Breast epithelium (tissue), 4 donors: ENCODE measurements around the gene RAB32. TPM values are rescaled to one million over a fixed set of nuclear protein-coding genes. Genes with fewer than 3 reads are reported as not detected.

Experiments used
- DNase-seq, 2 donors: peaks; one replicate each; pipeline ENCODE4 v3.0.0-alpha.2; 2019; ENCODE audit warnings: low spot score in 2 of 2
- H3K27ac ChIP-seq, 2 donors: fragments of 200-600 bp; sonication (generic) in 1 of 2; one replicate each; pipeline ENCODE4 v1.5.1; 2016 to 2019; ENCODE audit warnings: mild to moderate bottlenecking in 1 of 2
- H3K27me3 ChIP-seq, 2 donors: fragments of 200-600 bp; sonication (generic) in 1 of 2; one replicate each; pipeline versions ENCODE4 v1.5.1 to v1.6.0; 2017 to 2019; ENCODE audit warnings: control low read depth in 1 of 2, mild to moderate bottlenecking in 1 of 2
- H3K36me3 ChIP-seq: fragments of 200-600 bp; one replicate; pipeline ENCODE4 v1.5.1; 2019
- H3K4me1 ChIP-seq, 2 donors: fragments of 200-600 bp; sonication (generic); one replicate each; pipeline ENCODE4 v1.5.1; 2016 to 2019; ENCODE audit warnings: control low read depth in 1 of 2
- H3K4me3 ChIP-seq, 3 donors: fragments of 200-600 bp; sonication (generic); 1 replicate in 2 of 3; 2 replicates in 1 of 3; pipeline ENCODE4 v1.5.1; 2016 to 2019; ENCODE audit warnings: mild to moderate bottlenecking in 3 of 3, moderate library complexity in 2 of 3
- H3K9me3 ChIP-seq, 2 donors: fragments of 200-600 bp; sonication (generic) in 1 of 2; one replicate each; pipeline ENCODE4 v1.5.1; 2016 to 2019; ENCODE audit warnings: control low read depth in 1 of 2
- POLR2A ChIP-seq: fragments of 450-650 bp; IDR thresholded peaks from one replicate; pipeline ENCODE4 v1.6.1; 2016; ENCODE audit warnings: antibody characterized with exemption, mild to moderate bottlenecking, moderate library complexity
- POLR2AphosphoS5 ChIP-seq, 3 donors: sonication (generic); formaldehyde crosslinking; IDR thresholded peaks; one replicate each; pipeline ENCODE4 v1.6.1; 2017; ENCODE audit warnings: antibody characterized with exemption in 3 of 3
- intact Hi-C: fragments of 100-400 bp; cut with DNase I; formaldehyde crosslinking; loops from one replicate; pipeline ENCODE4 v1.15.1; 2023; ENCODE audit warnings: low total_unique reads
- total RNA-seq, 3 donors: library from RNA; depleted of rRNA; stranded (reverse); fragments of >200 nt; gene quantifications; one replicate each; pipeline ENCODE4 v1.1.0, GENCODE V29; 2016
- TF ChIP-seq, protein P1 (sequence below), 3 donors: fragments of 450-650 bp; IDR thresholded peaks; one replicate each; pipeline ENCODE4 v1.5.1; 2016 to 2017; ENCODE audit warnings: antibody characterized with exemption in 3 of 3, mild to moderate bottlenecking in 3 of 3, moderate library complexity in 3 of 3

The RAB32 gene
- total RNA-seq, 3 donors from 2014 or later: 32.5 to 43.8 (median 36.7) TPM

GRCh38 chr6:146582857-146583256 lies 39.2 kb downstream of the RAB32 start:
- no peak for DNase-seq
- TF ChIP-seq POLR2A: no peak
- TF ChIP-seq, protein P1, sequence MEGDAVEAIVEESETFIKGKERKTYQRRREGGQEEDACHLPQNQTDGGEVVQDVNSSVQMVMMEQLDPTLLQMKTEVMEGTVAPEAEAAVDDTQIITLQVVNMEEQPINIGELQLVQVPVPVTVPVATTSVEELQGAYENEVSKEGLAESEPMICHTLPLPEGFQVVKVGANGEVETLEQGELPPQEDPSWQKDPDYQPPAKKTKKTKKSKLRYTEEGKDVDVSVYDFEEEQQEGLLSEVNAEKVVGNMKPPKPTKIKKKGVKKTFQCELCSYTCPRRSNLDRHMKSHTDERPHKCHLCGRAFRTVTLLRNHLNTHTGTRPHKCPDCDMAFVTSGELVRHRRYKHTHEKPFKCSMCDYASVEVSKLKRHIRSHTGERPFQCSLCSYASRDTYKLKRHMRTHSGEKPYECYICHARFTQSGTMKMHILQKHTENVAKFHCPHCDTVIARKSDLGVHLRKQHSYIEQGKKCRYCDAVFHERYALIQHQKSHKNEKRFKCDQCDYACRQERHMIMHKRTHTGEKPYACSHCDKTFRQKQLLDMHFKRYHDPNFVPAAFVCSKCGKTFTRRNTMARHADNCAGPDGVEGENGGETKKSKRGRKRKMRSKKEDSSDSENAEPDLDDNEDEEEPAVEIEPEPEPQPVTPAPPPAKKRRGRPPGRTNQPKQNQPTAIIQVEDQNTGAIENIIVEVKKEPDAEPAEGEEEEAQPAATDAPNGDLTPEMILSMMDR (IDR thresholded peaks at IDR 0.05): no peak
- no peak for TF ChIP-seq POLR2AphosphoS5 (IDR thresholded peaks at IDR 0.05)

GRCh38 chr6:146583966-146584365 lies 40.3 kb downstream of the RAB32 start:
- Histone ChIP-seq H3K4me3 (no peak overlapping the region), H3K36me3 (no peaks in the 10 kb centered on the region), H3K27me3 (no peaks in the 10 kb centered on the region), H3K4me1 (no peaks in the 10 kb centered on the region), H3K9me3 (no peaks in the 10 kb centered on the region), H3K27ac (no peak overlapping the region)
- intact Hi-C loops: loop anchor here (5.0 kb wide), 1 partner anchor 682 kb away; no protein-coding TSS in a partner anchor
- no peak for DNase-seq
- TF ChIP-seq, protein P1 (IDR thresholded peaks at IDR 0.05): no peak
- TF ChIP-seq POLR2AphosphoS5 (IDR thresholded peaks at IDR 0.05): no peak
- TF ChIP-seq POLR2A: no peak

More at GRCh38 chr6:146582857-146583256, 39.2 kb downstream of the RAB32 start:
- no peaks in the 10 kb centered on the region for H3K9me3 ChIP-seq
- no peak overlapping the region for H3K27ac ChIP-seq
- intact Hi-C loops: loop anchor here (5.0 kb wide), 1 partner anchor 681 kb away; no protein-coding TSS in a partner anchor
- no peaks in the 10 kb centered on the region for H3K27me3 ChIP-seq
- H3K4me1 ChIP-seq: no peaks in the 10 kb centered on the region
- H3K36me3 ChIP-seq: no peaks in the 10 kb centered on the region
- no peak overlapping the region for H3K4me3 ChIP-seq

DNA sequence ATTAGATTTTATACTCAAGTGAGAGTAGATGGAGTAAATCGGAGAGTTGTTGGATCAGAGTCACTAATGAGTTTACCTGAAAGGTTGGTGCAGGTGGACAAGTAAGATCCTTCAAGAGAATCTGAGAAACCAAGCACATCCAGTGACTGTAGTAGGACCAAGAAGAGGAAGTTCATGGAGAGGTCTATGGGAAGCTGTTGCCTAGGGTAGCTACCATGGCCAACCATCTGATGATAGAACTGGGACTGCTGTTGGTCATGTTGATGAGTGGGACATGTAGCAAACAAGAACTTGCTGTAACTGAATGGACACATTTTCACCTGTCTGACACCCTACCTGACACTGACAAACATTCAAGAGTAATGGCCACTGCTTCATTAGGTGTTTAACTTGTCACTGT lies 43.8 kb downstream of the RAB32 start:
- intact Hi-C loops: no loop called here
- no peak for TF ChIP-seq POLR2A
- no peaks in the 10 kb centered on the region for H3K4me1 ChIP-seq
- no peak for DNase-seq
- no peak overlapping the region for H3K4me3 ChIP-seq
- H3K9me3 ChIP-seq: no peaks in the 10 kb centered on the region
- H3K36me3 ChIP-seq: no peaks in the 10 kb centered on the region
- no peak overlapping the region for H3K27ac ChIP-seq
- no peaks in the 10 kb centered on the region for H3K27me3 ChIP-seq

GRCh38 chr6:146590492-146590891 lies 46.9 kb downstream of the RAB32 start:
- Histone ChIP-seq H3K9me3 (no peaks in the 10 kb centered on the region), H3K27me3 (no peaks in the 10 kb centered on the region), H3K4me1 (no peaks in the 10 kb centered on the region), H3K4me3 (no peak overlapping the region), H3K36me3 (no peaks in the 10 kb centered on the region), H3K27ac (no peak overlapping the region)
- no peak for DNase-seq
- TF ChIP-seq, protein P1 (IDR thresholded peaks at IDR 0.05): no peak
- TF ChIP-seq POLR2AphosphoS5 (IDR thresholded peaks at IDR 0.05) (no peak), POLR2A (no peak)
- intact Hi-C loops: no loop called here

DNA sequence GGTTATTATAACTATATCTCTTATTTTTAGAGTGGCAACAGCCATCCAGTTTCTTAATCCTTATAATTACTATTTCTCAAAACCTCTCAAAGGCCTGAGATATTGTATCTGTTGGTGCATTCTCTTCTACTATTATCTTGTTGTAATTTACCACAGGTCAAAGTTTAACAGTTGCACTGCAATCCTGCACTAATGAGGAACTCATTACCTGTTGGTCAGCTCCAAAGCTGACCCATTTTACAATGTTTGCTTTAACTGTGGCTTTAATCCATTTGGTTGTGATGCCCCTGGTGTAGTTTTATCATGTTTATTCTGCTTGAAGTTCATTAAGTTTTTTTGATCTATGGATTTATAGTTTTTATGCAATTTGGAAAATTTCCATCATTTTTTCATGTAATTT lies 48.8 kb downstream of the RAB32 start:
- no peak for DNase-seq
- Histone ChIP-seq H3K27me3 (no peaks in the 10 kb centered on the region), H3K4me3 (no peak overlapping the region), H3K27ac (no peak overlapping the region), H3K36me3 (no peaks in the 10 kb centered on the region), H3K9me3 (no peaks in the 10 kb centered on the region), H3K4me1 (no peaks in the 10 kb centered on the region)
- intact Hi-C loops: no loop called here
- TF ChIP-seq, protein P1 (IDR thresholded peaks at IDR 0.05): no peak

- Histone ChIP-seq H3K9me3 (no peaks in the 10 kb centered on the region), H3K4me3 (no peak overlapping the region), H3K27ac (no peak overlapping the region), H3K27me3 (no peaks in the 10 kb centered on the region), H3K4me1 (no peaks in the 10 kb centered on the region), H3K36me3 (no peaks in the 10 kb centered on the region)
- TF ChIP-seq, protein P1 (IDR thresholded peaks at IDR 0.05): no peak
- TF ChIP-seq POLR2AphosphoS5 (IDR thresholded peaks at IDR 0.05) (no peak), POLR2A (no peak)
- intact Hi-C loops: no loop called here
- DNase-seq: no peak
These were observed 50.4 kb downstream of the RAB32 start for GRCh38 chr6:146593986-146594385.
